ENCODE data around the gene FSD1L.

FSD1L gene

GRCh38 chr9:105406369-105406768 is 41.5 kb upstream of the FSD1L start:
- H3K4me3 ChIP-seq (replicated peaks; ENCODE audit: low read depth, low read length) = no peak overlapping the region
- no peaks in the 10 kb centered on the region for H3K36me3 ChIP-seq (ENCODE audit: control insufficient read depth, insufficient read depth, low read length)
- no peak for TF ChIP-seq CTCF (IDR thresholded peaks at IDR 0.05; ENCODE audit: insufficient read depth, low read length, poor library complexity, severe bottlenecking)
- no peaks in the 10 kb centered on the region for H3K27me3 ChIP-seq (replicated peaks; ENCODE audit: control insufficient read depth, insufficient read depth, low read length)
- no peak for DNase-seq (ENCODE audit: extremely low read depth, insufficient read length)

- DNase-seq (ENCODE audit: extremely low read depth, insufficient read length) = no peak
- Histone ChIP-seq H3K27me3 (replicated peaks; ENCODE audit: control insufficient read depth, insufficient read depth, low read length) (no peaks in the 10 kb centered on the region), H3K36me3 (ENCODE audit: control insufficient read depth, insufficient read depth, low read length) (no peaks in the 10 kb centered on the region), H3K4me3 (replicated peaks; ENCODE audit: low read depth, low read length) (no peak overlapping the region)
- peak; percentile 13 for TF ChIP-seq CTCF (IDR thresholded peaks at IDR 0.05; ENCODE audit: insufficient read depth, low read length, poor library complexity, severe bottlenecking)
Measured at GRCh38 chr9:105413525-105413924, 34.3 kb upstream of the FSD1L start.

GRCh38 chr9:105414947-105415661 is 32.7 kb upstream of the FSD1L start:
- Histone ChIP-seq H3K36me3 (ENCODE audit: control insufficient read depth, insufficient read depth, low read length) (no peaks in the 10 kb centered on the region), H3K4me3 (replicated peaks; ENCODE audit: low read depth, low read length) (no peak overlapping the region), H3K27me3 (replicated peaks; ENCODE audit: control insufficient read depth, insufficient read depth, low read length) (no peaks in the 10 kb centered on the region)
- DNase-seq (ENCODE audit: extremely low read depth, insufficient read length) = peak; percentile 6
- peak; percentile 74 for TF ChIP-seq CTCF (IDR thresholded peaks at IDR 0.05; ENCODE audit: insufficient read depth, low read length, poor library complexity, severe bottlenecking)

DNA sequence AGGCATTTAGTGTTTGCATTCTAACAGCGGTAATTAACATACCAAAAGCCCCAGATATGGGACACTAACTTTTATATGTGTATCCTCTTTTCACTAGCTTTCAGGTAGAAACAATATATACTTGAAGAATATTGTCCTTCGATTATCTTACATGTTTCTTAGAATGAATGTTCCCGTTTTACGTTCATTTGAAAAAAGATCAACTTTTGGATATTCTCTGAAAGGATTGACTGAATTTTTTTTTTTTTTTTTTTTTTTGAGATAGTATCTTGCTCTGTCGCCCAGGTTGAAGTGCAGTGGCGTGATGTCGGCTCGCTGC is 32.2 kb upstream of the FSD1L start:
- no peak for DNase-seq (ENCODE audit: extremely low read depth, insufficient read length)
- H3K27me3 ChIP-seq (replicated peaks; ENCODE audit: control insufficient read depth, insufficient read depth, low read length) = no peaks in the 10 kb centered on the region
- TF ChIP-seq CTCF (IDR thresholded peaks at IDR 0.05; ENCODE audit: insufficient read depth, low read length, poor library complexity, severe bottlenecking) = no peak
- no peaks in the 10 kb centered on the region for H3K36me3 ChIP-seq (ENCODE audit: control insufficient read depth, insufficient read depth, low read length)
- H3K4me3 ChIP-seq (replicated peaks; ENCODE audit: low read depth, low read length) = no peak overlapping the region

DNA sequence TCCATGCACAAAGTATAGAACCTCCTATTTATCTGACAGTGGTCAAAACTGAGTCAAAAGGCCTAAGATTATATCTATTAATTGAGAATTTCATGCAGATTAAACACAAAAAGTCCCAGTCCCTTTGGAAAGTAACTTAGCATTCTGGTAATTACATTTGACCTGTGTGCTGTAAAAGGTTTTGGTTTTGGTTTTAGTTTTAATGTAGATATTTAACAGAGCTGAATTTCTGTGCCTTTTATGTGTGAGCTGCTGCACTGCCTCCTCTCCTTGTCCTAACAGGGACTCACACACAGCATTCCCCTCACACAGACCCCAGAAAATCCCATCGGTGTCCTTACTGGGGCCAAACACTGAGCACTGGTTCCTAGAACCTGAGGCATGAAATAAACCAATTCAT is 31.0 kb upstream of the FSD1L start:
- H3K27me3 ChIP-seq (replicated peaks; ENCODE audit: control insufficient read depth, insufficient read depth, low read length) = no peaks in the 10 kb centered on the region
- H3K4me3 ChIP-seq (replicated peaks; ENCODE audit: low read depth, low read length) = no peak overlapping the region
- TF ChIP-seq CTCF (IDR thresholded peaks at IDR 0.05; ENCODE audit: insufficient read depth, low read length, poor library complexity, severe bottlenecking) = no peak
- no peak for DNase-seq (ENCODE audit: extremely low read depth, insufficient read length)
- H3K36me3 ChIP-seq (ENCODE audit: control insufficient read depth, insufficient read depth, low read length) = no peaks in the 10 kb centered on the region
